Suprapubic skin (tissue), 4 donors: ENCODE measurements around the gene CHEK1.

Experiments
- EP300 ChIP-seq: sonication (generic); formaldehyde crosslinking; IDR thresholded peaks from one replicate; pipeline ENCODE4 v1.6.1; 2017; ENCODE audit warnings: antibody characterized with exemption
- POLR2A ChIP-seq, 2 donors: fragments of 450-650 bp; IDR thresholded peaks; one replicate each; pipeline ENCODE4 v1.6.1; 2017; ENCODE audit warnings: antibody characterized with exemption in 2 of 2, mild to moderate bottlenecking in 2 of 2, moderate library complexity in 2 of 2
- POLR2AphosphoS5 ChIP-seq, 3 donors: sonication (generic); formaldehyde crosslinking; IDR thresholded peaks; one replicate each; pipeline ENCODE4 v1.6.1; 2017; ENCODE audit warnings: antibody characterized with exemption in 3 of 3
- TF ChIP-seq, protein P1 (sequence below), 2 donors: fragments of 200-600 bp in 1 of 2; fragments of 450-650 bp in 1 of 2; sonication (generic) in 1 of 2; IDR thresholded peaks; one replicate each; pipeline ENCODE4 v1.5.1; 2016 to 2019; ENCODE audit warnings: antibody characterized with exemption in 2 of 2, mild to moderate bottlenecking in 1 of 2, moderate library complexity in 1 of 2

DNA sequence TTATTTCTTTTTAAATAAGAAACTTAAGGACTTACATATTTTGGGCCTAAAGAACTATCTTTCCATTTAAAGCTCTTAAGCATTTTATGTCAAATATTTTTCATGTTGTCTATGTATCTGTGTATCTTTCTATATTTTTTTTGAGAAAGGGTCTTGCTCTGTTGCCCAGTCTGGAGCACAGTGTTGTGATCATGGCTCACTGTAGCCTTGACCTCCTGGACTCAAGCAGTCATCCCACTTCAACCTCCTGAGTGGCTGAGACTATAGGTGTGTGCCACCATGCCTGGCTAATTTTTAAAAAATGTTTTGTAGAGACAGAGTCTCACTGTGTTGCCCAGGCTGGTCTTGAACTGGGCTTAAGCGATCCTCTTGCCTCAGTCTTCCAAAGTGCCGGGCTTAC, 24.3 kb upstream of the CHEK1 start:
- TF ChIP-seq, protein P1, sequence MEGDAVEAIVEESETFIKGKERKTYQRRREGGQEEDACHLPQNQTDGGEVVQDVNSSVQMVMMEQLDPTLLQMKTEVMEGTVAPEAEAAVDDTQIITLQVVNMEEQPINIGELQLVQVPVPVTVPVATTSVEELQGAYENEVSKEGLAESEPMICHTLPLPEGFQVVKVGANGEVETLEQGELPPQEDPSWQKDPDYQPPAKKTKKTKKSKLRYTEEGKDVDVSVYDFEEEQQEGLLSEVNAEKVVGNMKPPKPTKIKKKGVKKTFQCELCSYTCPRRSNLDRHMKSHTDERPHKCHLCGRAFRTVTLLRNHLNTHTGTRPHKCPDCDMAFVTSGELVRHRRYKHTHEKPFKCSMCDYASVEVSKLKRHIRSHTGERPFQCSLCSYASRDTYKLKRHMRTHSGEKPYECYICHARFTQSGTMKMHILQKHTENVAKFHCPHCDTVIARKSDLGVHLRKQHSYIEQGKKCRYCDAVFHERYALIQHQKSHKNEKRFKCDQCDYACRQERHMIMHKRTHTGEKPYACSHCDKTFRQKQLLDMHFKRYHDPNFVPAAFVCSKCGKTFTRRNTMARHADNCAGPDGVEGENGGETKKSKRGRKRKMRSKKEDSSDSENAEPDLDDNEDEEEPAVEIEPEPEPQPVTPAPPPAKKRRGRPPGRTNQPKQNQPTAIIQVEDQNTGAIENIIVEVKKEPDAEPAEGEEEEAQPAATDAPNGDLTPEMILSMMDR (IDR thresholded peaks at IDR 0.05): no peak
- TF ChIP-seq POLR2A (IDR thresholded peaks at IDR 0.05) (no peak), POLR2AphosphoS5 (IDR thresholded peaks at IDR 0.05) (no peak), EP300 (no peak)
